Body of pancreas (tissue), 4 donors: ENCODE measurements around the gene FAM111A.

ENCODE experiments used
- POLR2A ChIP-seq, 3 donors: fragments of 450-650 bp; IDR thresholded peaks; one replicate each; pipeline ENCODE4 v1.6.1; 2016; ENCODE audit warnings: antibody characterized with exemption in 3 of 3, mild to moderate bottlenecking in 2 of 3
- TF ChIP-seq, protein P1 (sequence below), 7 experiments: fragments of 450-650 bp in 4 of 7; fragments of 200-600 bp in 3 of 7; sonication (generic) in 3 of 7; IDR thresholded peaks; one replicate each; pipeline ENCODE4 v1.5.1; 2016 to 2019; ENCODE audit warnings: antibody characterized with exemption in 7 of 7

DNA sequence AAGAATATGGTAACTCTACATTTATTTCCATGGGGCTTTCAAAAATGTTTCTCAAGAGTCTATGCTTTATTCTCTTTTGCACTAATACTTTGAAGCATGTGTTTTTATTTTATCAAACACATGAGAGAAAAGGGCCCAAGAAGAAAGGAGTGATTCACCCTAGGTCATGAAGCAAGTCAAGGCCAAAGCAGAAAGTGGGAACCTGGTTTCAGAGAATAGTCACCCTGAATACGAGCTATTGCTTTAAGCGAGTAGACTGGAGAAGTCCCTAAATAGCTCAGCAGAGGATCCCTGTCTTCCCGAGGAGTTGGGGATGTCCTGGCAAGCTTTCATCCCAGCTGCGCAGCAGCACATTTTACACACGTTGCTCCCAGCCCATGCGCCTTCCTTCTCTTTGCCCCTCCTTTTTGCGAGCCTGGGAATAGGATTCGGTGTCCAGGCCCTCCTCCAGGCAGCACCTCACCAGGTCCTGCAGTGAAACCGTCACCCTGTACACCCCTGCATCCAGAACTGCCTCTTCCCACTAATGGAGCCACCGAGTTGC, 51.0 kb downstream of the FAM111A start:
- TF ChIP-seq, protein P1, sequence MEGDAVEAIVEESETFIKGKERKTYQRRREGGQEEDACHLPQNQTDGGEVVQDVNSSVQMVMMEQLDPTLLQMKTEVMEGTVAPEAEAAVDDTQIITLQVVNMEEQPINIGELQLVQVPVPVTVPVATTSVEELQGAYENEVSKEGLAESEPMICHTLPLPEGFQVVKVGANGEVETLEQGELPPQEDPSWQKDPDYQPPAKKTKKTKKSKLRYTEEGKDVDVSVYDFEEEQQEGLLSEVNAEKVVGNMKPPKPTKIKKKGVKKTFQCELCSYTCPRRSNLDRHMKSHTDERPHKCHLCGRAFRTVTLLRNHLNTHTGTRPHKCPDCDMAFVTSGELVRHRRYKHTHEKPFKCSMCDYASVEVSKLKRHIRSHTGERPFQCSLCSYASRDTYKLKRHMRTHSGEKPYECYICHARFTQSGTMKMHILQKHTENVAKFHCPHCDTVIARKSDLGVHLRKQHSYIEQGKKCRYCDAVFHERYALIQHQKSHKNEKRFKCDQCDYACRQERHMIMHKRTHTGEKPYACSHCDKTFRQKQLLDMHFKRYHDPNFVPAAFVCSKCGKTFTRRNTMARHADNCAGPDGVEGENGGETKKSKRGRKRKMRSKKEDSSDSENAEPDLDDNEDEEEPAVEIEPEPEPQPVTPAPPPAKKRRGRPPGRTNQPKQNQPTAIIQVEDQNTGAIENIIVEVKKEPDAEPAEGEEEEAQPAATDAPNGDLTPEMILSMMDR (IDR thresholded peaks at IDR 0.05), result no peak
- TF ChIP-seq POLR2A (IDR thresholded peaks at IDR 0.05), result no peak
